ENCODE results near the gene LRP8.

Gene LRP8

GRCh38 chr1:53328009-53328461, at the start of gene LRP8:
LRP8 (minus strand) TSS chr1:53328070; CDS start chr1:53327912, 158 bp downstream.
- DNase-seq, result peak; percentile 93

GRCh38 chr1:53377438-53377841, 49.6 kb upstream of the LRP8 start:
- DNase-seq, result peak; percentile 57

GRCh38 chr1:53376742-53377437, 49.0 kb upstream of the LRP8 start:
- peak; percentile 33 for DNase-seq

- peak; percentile 43 for DNase-seq
Measured at GRCh38 chr1:53376041-53376461, 48.2 kb upstream of the LRP8 start.

- peak; percentile 54 for DNase-seq
Measured at GRCh38 chr1:53375440-53375839, 47.6 kb upstream of the LRP8 start.

- no peak for DNase-seq
Measured at GRCh38 chr1:53373246-53373645, 45.4 kb upstream of the LRP8 start.

GRCh38 chr1:53372501-53372951, 44.7 kb upstream of the LRP8 start:
- DNase-seq, result peak; percentile 46

GRCh38 chr1:53371851-53372250, 44.0 kb upstream of the LRP8 start:
- DNase-seq, result peak; percentile 34

GRCh38 chr1:53371121-53371666, 43.3 kb upstream of the LRP8 start:
- peak; percentile 47 for DNase-seq

GRCh38 chr1:53370369-53370961, 42.6 kb upstream of the LRP8 start:
- DNase-seq, result peak; percentile 60

GRCh38 chr1:53369761-53370160, 41.9 kb upstream of the LRP8 start:
- DNase-seq, result peak; percentile 36

- peak; percentile 49 for DNase-seq
Measured at GRCh38 chr1:53369034-53369750, 41.3 kb upstream of the LRP8 start.

GRCh38 chr1:53368314-53369033, 40.6 kb upstream of the LRP8 start:
- DNase-seq, result peak; percentile 61

GRCh38 chr1:53367503-53368313, 39.8 kb upstream of the LRP8 start:
- peak; percentile 68 for DNase-seq

GRCh38 chr1:53366901-53367502, 39.1 kb upstream of the LRP8 start:
- DNase-seq, result peak; percentile 28

- DNase-seq, result peak; percentile 44
Measured at GRCh38 chr1:53365437-53366063, 37.7 kb upstream of the LRP8 start.

GRCh38 chr1:53362851-53363642, 35.2 kb upstream of the LRP8 start:
- DNase-seq, result peak; percentile 43

- DNase-seq, result no peak
Measured at GRCh38 chr1:53362270-53362669, 34.4 kb upstream of the LRP8 start.

- DNase-seq, result peak; percentile 39
Measured at GRCh38 chr1:53361541-53361961, 33.7 kb upstream of the LRP8 start.

- no peak for DNase-seq
Measured at GRCh38 chr1:53359934-53360276, 32.0 kb upstream of the LRP8 start.
